HG02938 (cell line): ENCODE measurements around the gene BCAS3.

Source experiments
- ATAC-seq: cut with Tn5 transposase; IDR thresholded peaks from one replicate; pipeline ENCODE4 v1.9.1; 2021; ENCODE audit warnings: mild to moderate bottlenecking, moderate library complexity; ENCODE audit not compliant: unreplicated experiment

BCAS3 gene

GRCh38 chr17:61368049-61368831, 690.6 kb downstream of the BCAS3 start:
- ATAC-seq, result no peak

GRCh38 chr17:61368832-61369450, 691.3 kb downstream of the BCAS3 start:
- no peak for ATAC-seq

- no peak for ATAC-seq
Measured at GRCh38 chr17:61369751-61370150, 692.1 kb downstream of the BCAS3 start.

- no peak for ATAC-seq
Measured at GRCh38 chr17:61371179-61371578, 693.5 kb downstream of the BCAS3 start.

GRCh38 chr17:61371606-61372005, 694.0 kb downstream of the BCAS3 start:
- no peak for ATAC-seq

GRCh38 chr17:61372436-61372835, 694.8 kb downstream of the BCAS3 start:
- ATAC-seq, result no peak

- ATAC-seq, result no peak
Measured at GRCh38 chr17:61376931-61377838, 699.5 kb downstream of the BCAS3 start.

- no peak for ATAC-seq
Measured at GRCh38 chr17:61378658-61379456, 701.2 kb downstream of the BCAS3 start.

- ATAC-seq, result no peak
Measured at GRCh38 chr17:61379457-61380216, 702.0 kb downstream of the BCAS3 start.

GRCh38 chr17:61380217-61380835, 702.7 kb downstream of the BCAS3 start:
- no peak for ATAC-seq

GRCh38 chr17:61380836-61381525, 703.3 kb downstream of the BCAS3 start:
- ATAC-seq, result no peak

GRCh38 chr17:61381537-61381936, 703.9 kb downstream of the BCAS3 start:
- no peak for ATAC-seq

- no peak for ATAC-seq
Measured at GRCh38 chr17:61382796-61383688, 705.4 kb downstream of the BCAS3 start.

- ATAC-seq, result no peak
Measured at GRCh38 chr17:61383689-61384201, 706.1 kb downstream of the BCAS3 start.

- no peak for ATAC-seq
Measured at GRCh38 chr17:61384354-61384691, 706.7 kb downstream of the BCAS3 start.

- ATAC-seq, result no peak
Measured at GRCh38 chr17:61384692-61385576, 707.3 kb downstream of the BCAS3 start.
